Prostate gland (tissue), 2 donors: ENCODE results near the gene ZNF575. TPM values are rescaled to one million over a fixed set of nuclear protein-coding genes. Genes with fewer than 3 reads are reported as not detected.
"Not testable (repeated sequence)": the region's sequence is repeated elsewhere in the genome, so short reads cannot be mapped to it uniquely, and the experiment has no call there.

Experiments used
- DNase-seq: peaks from one replicate; pipeline ENCODE4 v3.0.0-alpha.2; 2019; ENCODE audit warnings: low spot score
- H3K27ac ChIP-seq, 2 donors: fragments of 200-600 bp; sonication (generic); 2 replicates each; pipeline ENCODE4 v1.5.1; 2017 to 2019
- H3K27me3 ChIP-seq: fragments of 200-600 bp; sonication (generic); replicated peaks from 2 replicates; pipeline ENCODE4 v1.5.1; 2019; ENCODE audit not compliant: insufficient read depth
- H3K36me3 ChIP-seq, 2 donors: fragments of 200-600 bp; sonication (generic); 1 replicate in 1 of 2; 2 replicates in 1 of 2; pipeline versions ENCODE4 v1.5.1 to v1.8.1; 2017 to 2019
- H3K4me1 ChIP-seq: fragments of 200-600 bp; sonication (generic); replicated peaks from 2 replicates; pipeline ENCODE4 v1.5.1; 2019
- H3K4me3 ChIP-seq, 2 donors: fragments of 200-600 bp; sonication (generic); 2 replicates each; pipeline ENCODE4 v1.5.1; 2017 to 2019
- H3K9me3 ChIP-seq: fragments of 200-600 bp; sonication (generic); 2 replicates; pipeline ENCODE4 v1.5.1; 2017
- POLR2A ChIP-seq: fragments of 450-650 bp; IDR thresholded peaks from one replicate; pipeline ENCODE4 v1.6.1; 2016; ENCODE audit warnings: antibody characterized with exemption, mild to moderate bottlenecking
- POLR2AphosphoS5 ChIP-seq: sonication (generic); formaldehyde crosslinking; IDR thresholded peaks from one replicate; pipeline ENCODE4 v1.6.1; 2017; ENCODE audit warnings: antibody characterized with exemption
- WGBS: methylation state at CpG from one replicate; pipeline ENCODE4 v1.1.5; 2018; 5-methylcytosine and 5-hydroxymethylcytosine counted together
- intact Hi-C: fragments of 100-400 bp; cut with DNase I; formaldehyde crosslinking; loops from one replicate; pipeline ENCODE4 v1.14.2; 2022
- total RNA-seq, 2 donors: library from RNA; depleted of rRNA; stranded (reverse); fragments of >200 nt; gene quantifications; one replicate each; pipeline ENCODE4 v1.1.0, GENCODE V29; 2016
- TF ChIP-seq, protein P1 (sequence below), 4 experiments: fragments of 200-600 bp in 2 of 4; fragments of 450-650 bp in 2 of 4; sonication (generic) in 2 of 4; IDR thresholded peaks; 1 replicate in 3 of 4; 2 replicates in 1 of 4; pipeline ENCODE4 v1.5.1; 2016 to 2019; ENCODE audit warnings: antibody characterized with exemption in 4 of 4, mild to moderate bottlenecking in 2 of 4, moderate library complexity in 2 of 4

The ZNF575 gene
- total RNA-seq, 2 donors from 2014 or later, result 2.0 TPM; not detected in 1

DNA sequence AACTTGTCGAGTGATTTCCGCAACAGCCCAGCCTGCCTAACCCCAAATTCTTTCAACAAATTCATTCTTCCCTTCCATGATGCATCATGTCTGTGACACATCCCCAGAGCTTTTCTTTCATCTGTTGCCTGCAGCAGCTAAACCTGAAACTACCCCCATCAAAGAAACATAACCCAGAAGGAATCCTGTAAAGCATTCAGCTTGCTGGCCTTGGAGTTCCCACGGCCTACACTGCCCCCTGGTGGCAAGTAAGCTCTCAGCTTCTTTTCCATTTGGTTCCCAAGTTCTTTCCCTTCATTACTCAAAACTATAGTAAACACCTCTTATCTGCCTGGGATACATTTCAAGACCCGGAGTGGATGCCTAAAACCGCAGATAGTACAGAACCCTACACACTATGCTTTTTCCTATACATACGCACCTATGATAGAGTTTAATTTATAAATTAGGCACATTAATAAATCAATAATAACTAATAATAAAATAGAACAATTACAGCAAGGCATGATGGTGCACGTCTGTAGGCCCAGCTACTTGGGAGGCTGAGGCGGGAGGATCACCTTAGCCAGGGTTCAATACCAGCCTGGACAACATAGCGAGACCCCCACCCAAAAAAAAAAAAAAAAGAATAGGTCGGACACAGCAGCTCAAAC lies 13.4 kb upstream of the ZNF575 start:
- Histone ChIP-seq H3K36me3 (no peaks in the 10 kb centered on the region), H3K9me3 (no peaks in the 10 kb centered on the region), H3K27ac (no peak overlapping the region), H3K27me3 (no peaks in the 10 kb centered on the region), H3K4me1 (no peaks in the 10 kb centered on the region), H3K4me3 (no peak overlapping the region)
- TF ChIP-seq POLR2A, result no peak
- TF ChIP-seq POLR2AphosphoS5, result peak; percentile 72
- TF ChIP-seq, protein P1, sequence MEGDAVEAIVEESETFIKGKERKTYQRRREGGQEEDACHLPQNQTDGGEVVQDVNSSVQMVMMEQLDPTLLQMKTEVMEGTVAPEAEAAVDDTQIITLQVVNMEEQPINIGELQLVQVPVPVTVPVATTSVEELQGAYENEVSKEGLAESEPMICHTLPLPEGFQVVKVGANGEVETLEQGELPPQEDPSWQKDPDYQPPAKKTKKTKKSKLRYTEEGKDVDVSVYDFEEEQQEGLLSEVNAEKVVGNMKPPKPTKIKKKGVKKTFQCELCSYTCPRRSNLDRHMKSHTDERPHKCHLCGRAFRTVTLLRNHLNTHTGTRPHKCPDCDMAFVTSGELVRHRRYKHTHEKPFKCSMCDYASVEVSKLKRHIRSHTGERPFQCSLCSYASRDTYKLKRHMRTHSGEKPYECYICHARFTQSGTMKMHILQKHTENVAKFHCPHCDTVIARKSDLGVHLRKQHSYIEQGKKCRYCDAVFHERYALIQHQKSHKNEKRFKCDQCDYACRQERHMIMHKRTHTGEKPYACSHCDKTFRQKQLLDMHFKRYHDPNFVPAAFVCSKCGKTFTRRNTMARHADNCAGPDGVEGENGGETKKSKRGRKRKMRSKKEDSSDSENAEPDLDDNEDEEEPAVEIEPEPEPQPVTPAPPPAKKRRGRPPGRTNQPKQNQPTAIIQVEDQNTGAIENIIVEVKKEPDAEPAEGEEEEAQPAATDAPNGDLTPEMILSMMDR (IDR thresholded peaks at IDR 0.05), result peak; percentile 75 to 96 (median 91)
- intact Hi-C loops, result loop anchor here (1.0 kb wide), 1 partner anchor 72 kb away; no protein-coding TSS in a partner anchor
- DNase-seq, result peak; percentile 73
- 47% methylated on average over 10 of the region's 10 CpGs for WGBS

DNA sequence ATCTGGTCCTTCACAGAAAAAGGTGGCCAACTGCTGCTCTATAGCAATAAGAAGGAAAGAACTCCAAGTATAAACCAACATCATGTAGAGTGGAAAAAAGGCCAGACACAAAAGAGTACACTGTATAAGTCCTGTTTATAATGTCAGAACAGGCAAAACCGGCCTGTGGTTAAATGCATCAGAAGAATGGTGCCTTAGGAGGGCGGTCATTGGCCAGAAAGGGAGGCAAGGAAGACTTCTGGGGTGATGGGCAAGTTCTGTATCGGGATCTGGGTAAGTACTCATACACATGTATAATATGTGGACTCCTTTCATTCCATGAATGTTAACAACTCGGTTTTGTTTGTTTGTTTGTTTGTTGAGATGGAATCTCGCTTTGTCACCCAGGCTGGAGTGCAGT lies 10.1 kb upstream of the ZNF575 start:
- H3K27ac ChIP-seq, result peak overlapping the region; percentile 69 to 80
- no peaks in the 10 kb centered on the region for H3K27me3 ChIP-seq
- peak; percentile 65 for DNase-seq
- peaks cover 4% of the 10 kb centered on the region for H3K4me1 ChIP-seq
- intact Hi-C loops, result no loop called here
- H3K36me3 ChIP-seq, result no peaks in the 10 kb centered on the region
- no peaks in the 10 kb centered on the region for H3K9me3 ChIP-seq
- TF ChIP-seq, protein P1 (IDR thresholded peaks at IDR 0.05), result no peak
- peak; percentile 89 for TF ChIP-seq POLR2AphosphoS5
- 64% methylated on average over 5 of the region's 5 CpGs for WGBS
- no peak overlapping the region for H3K4me3 ChIP-seq

DNA sequence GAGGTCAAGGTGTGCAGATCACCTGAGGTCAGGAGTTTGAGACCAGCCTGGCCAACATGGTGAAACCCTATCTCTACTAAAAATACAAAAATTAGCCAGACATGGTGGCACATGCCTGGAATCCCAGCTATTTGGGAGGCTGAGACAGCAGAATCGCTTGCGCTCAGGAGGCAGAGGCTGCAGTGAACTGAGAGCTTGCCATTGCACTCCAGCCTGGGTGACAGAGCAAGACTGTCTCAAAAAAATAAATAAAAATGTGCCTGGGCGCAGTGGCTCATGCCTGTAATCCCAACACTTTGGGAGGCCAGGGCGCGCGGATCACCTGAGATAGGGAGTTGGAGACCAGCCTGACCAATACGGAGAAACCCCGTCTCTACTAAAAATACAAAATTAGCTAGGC lies 9.3 kb upstream of the ZNF575 start:
- H3K9me3 ChIP-seq, H3K27me3 ChIP-seq, H3K4me1 ChIP-seq, H3K36me3 ChIP-seq, H3K4me3 ChIP-seq, DNase-seq, intact Hi-C loops: not testable (repeated sequence)
- WGBS, result 94% methylated on average over 8 of the region's 8 CpGs
- H3K27ac ChIP-seq, result peak overlapping the region; percentile 69 to 80

DNA sequence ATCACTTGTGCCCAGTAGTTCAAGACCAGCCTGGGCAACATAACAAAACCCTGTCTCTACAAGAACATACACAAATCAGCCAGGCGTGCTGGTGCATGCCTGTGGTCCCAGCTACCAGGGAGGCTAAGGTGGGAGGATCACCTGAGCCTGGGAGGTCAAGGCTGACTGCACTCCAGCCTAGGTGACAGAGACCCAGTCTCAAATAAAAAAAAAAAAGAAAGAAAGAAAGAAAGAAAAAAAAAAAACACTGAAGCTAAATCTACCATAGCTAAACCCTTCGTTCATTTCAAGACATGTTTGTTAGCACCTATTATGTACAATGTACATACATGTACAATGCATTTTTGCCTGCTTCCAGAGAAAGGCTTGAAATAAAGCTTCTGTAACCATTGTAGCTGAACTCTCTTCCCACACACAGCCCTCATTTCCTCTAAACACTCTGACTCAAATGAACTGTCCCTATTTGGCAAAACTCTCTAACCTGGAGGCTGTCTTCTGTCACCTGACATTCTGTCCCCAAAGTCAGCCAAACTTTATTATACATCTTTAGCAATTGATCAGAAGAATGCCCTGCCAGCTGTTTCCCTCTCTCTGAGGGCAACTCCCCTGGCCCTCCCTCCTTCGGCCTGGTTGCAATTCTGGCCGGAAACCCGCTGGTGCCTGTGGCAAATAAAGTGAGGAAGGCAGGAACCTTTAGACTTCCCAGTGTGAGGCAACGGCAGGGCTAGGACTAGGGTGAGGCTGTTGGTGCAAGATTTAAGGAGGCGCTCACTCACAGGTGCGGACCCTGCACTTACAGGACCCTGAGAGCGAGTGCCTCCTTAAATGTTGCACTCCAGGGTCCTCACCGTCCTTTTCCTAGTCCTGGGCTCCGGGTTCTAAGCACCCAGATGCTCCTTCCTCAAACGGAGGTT lies 7.8 kb upstream of the ZNF575 start:
- WGBS, result 13% methylated on average over 12 of the region's 12 CpGs
- Histone ChIP-seq H3K9me3 (no peaks in the 10 kb centered on the region), H3K4me3 (peak overlapping the region; percentile 75 to 91), H3K27ac (peak overlapping the region; percentile 85 to 90), H3K36me3 (no peaks in the 10 kb centered on the region), H3K4me1 (peaks cover 4% of the 10 kb centered on the region), H3K27me3 (no peaks in the 10 kb centered on the region)
- intact Hi-C loops, result no loop called here
- TF ChIP-seq POLR2A, result peak; percentile 68
- TF ChIP-seq POLR2AphosphoS5, result peak; percentile 71
- TF ChIP-seq, protein P1 (IDR thresholded peaks at IDR 0.05), result no peak
- DNase-seq, result peak; percentile 66

DNA sequence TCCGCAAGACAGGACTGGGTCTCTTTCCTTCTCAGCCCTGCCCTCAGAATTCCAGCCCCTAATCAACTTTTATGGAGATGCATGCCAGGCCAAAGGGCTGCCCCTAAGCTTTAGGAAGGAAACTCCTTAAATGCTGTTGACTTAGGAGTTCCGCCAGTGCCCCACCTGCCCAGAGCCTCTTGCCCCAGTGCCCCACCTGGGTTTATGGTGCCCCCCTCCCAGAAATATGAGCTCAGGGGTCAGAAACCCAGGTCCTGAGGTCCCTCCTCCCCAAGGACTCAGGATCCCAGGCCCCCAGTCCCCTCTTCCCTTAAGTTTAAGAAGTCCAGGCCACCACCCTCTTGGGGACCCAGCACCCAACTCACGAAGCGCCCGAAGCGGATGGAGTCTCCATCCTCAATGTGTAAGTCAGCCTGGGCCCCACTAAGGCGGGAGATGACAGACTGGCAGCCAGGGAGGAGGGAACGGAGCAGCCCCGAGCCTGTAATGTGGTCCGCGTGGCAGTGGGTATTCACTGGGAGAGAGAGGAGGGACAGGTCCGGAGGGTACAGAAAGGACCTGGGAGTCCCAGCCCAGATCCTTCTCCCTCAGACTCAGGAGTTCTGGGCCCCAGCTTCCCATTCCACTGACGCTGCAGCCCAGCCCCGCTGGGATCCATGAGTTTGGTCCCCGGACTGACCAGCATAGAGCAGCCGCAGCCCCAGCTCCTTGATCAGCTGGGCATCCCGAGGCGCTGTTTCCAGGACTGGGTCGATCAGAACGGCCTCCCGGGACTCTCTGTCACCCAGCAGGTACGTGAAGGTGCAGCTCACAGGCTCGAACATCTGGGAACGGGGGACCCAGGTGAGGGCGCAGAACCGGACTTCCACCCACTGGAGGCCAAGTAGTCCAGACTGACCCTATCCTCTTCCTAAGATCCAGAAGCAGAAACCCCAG lies 6.9 kb upstream of the ZNF575 start:
- TF ChIP-seq POLR2A, result no peak
- TF ChIP-seq, protein P1 (IDR thresholded peaks at IDR 0.05), result no peak
- TF ChIP-seq POLR2AphosphoS5, result no peak
- peak overlapping the region; percentile 75 to 91 for H3K4me3 ChIP-seq
- 2% methylated on average over 25 of the region's 26 CpGs for WGBS
- intact Hi-C loops, result no loop called here
- DNase-seq, result peak; percentile 24
- peaks cover 4% of the 10 kb centered on the region for H3K4me1 ChIP-seq
- H3K9me3 ChIP-seq, result no peaks in the 10 kb centered on the region
- H3K36me3 ChIP-seq, result no peaks in the 10 kb centered on the region
- H3K27ac ChIP-seq, result peak overlapping the region; percentile 85 to 90
- no peaks in the 10 kb centered on the region for H3K27me3 ChIP-seq
